HG02938 (cell line): ENCODE data around the gene MSRB3.
"Not testable (repeated sequence)": the region's sequence is repeated elsewhere in the genome, so short reads cannot be mapped to it uniquely, and the experiment has no call there.

Source experiments
- ATAC-seq: cut with Tn5 transposase; IDR thresholded peaks from one replicate; pipeline ENCODE4 v1.9.1; 2021; ENCODE audit warnings: mild to moderate bottlenecking, moderate library complexity; ENCODE audit not compliant: unreplicated experiment

MSRB3 gene

DNA sequence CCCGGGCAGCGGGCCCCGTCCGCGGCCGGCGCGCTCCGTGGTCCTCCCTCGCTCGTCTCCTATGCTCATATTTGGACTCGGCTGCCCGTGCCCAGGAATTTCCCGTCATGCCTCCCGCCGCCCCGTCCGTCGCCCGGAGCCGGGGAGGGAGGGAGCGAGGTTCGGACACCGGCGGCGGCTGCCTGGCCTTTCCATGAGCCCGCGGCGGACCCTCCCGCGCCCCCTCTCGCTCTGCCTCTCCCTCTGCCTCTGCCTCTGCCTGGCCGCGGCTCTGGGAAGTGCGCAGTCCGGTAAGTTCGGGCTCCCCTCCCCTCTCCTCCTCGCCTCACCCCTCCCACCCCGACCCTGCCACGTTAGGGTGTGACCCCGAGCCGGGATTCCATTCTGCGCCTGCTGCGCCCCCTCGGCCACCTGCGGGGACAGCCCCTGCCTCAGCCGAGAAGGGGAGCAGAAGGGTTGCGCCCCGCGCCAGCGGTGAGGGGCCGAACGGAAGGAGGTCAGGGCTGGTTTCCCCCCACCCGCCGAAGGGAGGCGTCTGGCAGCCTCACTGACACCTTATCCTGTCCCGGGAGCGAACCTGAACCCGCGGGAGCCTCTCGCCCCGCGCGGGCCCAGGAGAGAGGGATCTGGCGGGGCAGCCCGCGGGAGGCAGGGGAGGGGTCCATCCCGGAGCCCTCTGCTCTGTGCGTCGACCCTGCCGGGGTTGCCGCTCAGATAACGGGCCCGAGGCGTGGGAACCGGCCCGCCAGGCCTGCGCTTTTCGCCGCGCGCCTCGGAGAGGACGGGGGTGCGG is at the start of gene MSRB3:
Gene MSRB3, plus strand, starts transcription at position 108 of the 793 bp plus-strand sequence. CDS start 29,897 bp downstream, outside the sequence.
- ATAC-seq: peak; percentile 66

DNA sequence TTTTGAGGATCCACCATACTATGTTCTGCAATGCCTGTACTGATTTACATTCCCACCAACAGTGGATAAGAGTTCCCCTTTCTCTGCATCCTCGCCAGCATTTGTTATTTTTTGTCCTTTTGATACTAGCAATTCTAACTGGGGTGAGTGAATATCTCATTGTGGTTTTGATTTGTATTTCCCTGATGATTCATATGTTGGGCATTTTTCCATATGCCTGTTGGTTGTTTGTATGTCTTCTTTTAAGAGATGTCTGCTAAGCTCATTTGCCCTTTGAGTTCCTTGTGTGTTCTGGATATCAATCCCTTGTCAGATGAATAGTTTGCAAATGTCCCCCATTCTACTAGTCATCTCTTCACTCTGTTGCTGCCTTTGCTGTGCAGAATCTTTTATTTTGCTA is 49.0 kb upstream of the MSRB3 start:
- no peak for ATAC-seq

DNA sequence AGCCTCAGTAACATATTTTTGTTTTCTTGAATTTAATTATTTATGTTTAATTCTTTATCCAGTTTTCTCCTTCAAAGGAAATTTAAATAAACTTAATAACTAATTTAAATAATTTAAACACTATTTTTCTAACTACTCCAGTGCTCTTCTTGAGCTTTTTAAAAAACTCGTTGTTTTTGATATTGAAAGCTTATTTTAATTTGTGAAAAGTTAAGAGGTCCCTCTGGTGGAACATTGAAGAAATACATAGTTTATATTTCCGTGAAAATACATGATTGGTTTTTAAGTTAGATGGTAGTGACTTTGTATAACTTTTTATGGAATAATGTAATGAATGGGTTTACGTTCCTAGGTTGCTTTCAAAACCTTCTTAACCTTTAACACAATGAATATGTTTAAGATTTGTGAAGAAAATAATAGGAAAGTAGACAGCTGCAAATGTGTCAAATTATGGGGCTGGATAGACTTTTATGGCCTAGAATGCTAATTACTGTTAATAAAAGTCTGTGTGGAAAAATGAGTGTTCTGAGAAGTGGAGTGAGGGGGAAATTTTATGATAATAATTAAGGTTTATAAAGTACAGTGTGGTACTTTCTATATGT is 45.9 kb upstream of the MSRB3 start:
- no peak for ATAC-seq

DNA sequence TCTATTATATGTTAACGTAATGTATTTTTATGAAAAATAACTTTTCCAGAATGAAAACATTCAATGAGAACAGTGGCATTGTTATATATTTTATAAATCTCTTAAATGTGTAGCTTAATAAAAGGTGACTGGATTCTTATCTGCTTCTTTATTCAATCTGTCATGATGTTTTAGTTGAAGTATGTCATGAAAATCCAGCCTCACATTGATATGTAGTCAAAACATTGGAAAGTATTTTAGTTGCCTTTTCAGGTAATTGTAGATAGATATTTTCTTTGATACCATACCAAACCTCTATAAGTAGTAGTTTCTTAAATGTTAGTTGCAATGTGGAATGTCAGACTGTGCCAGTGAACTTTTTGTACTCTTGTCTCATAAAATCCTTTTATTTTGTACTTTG is 41.3 kb upstream of the MSRB3 start:
- ATAC-seq: no peak

DNA sequence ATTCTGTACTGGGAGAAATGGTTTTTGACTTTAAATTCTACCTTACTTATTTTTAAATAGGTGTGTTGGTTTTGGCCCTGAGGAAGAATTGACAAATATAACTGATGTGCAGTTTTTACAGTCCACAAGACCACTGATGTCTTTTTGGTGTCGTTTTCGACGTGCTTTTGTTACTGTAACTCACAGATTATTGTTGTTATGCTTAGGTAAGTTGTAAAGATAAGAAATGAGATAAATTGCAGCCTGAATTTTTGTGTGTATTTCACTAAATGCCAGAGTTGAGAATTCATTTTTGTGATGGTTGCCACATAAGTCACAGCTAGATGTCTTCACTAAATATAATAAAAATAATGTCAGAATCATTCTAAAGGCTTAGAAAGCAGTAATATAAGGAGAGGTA is 39.9 kb upstream of the MSRB3 start:
- ATAC-seq: no peak

DNA sequence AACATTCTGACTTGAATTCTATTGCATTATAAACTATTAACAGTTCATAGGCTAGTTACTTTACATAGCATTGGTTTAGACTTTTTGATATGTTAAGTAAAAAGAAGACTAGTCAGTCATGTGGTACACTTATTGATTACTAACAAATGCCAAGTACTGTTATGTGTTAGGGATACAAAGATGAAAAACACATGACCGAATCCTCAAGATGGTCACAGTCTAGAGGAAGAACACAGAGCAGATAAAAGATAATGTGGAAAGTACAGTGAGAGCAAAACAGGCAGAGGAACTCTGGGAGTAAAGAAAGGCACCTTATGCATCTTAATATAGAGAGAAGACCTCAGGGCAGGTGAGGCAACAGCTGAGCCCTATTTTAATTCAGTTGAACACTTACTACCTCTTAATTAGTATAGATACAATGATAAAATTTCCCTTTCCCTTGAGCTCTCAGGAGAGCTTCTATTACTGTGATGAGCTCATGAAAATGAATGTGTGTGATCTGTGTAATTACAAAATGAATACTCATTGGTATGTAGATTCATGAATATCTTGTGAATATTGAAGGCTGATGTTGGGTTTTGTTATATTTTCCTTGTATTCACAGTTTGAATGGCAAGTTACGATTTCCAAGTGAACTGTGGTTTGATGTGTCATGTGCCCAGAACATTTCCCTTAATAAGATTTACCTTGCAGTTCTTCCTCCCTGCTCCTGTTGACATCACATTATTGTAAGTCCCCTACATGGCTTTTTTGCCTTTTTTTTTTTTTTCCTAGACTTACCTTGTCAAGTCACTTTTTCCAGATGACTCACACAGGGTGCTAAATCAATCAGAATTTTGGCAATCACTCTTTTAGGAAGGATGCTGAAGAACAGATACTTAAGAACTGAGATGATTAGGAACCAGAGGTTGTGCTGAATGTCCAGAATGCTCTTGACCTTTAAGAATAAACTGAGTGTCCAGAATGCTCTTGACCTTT is 29.5 kb upstream of the MSRB3 start:
- ATAC-seq: no peak

DNA sequence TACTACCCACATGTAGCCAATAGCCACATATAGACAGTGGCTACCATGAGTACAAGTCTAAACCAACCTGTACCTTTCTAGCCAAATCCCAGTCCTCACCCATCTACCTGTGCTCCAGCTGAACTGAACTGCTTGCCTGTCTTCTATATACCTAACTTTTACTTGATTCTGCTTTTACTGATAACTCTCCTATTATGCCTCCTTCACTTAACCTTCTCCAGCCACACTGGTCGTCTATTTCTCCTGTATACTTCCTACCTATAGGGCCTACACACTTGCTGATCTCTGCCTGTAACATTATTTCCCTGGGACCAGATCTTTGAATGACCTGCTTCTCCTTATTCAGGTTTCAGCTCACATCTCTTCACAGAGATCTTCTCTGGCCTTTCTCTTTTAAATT is 26.0 kb upstream of the MSRB3 start:
- no peak for ATAC-seq

DNA sequence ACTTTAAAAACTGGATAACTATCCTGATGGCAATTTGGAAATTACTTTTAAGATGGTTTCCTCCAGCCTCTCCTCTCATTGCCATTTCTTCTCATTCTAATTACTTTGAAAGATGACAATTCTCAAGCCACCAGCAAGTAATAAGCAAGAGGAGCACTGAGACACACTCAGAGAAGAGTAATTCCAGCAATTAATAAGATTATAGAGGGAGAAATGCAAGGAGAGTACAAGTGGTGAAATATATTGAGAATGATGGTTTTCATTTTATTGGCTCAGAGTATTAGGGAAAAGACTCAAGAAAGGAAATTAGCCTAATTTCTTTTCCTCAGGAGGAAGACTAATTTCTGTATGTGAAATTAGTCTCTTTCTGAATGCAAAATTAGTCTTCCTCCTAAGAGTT is 20.5 kb upstream of the MSRB3 start:
- ATAC-seq: no peak

DNA sequence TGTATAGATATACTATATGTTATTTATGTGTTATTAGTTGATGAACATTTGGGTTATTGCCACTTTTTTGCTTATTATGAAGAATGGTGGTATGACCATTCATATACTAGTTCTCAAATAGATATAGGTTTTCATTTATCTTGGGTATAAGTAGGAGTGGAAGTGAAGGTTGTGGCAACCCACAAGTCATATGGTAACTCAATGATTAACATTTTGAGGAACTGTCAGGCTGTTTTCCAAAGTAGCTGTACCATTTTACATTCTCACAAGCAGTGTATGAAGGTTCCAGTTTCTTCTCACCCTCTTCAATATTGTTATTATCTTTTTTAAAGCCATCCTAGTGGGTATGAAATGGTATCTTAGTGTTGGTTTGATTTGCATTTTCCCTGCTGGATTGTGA is 19.0 kb upstream of the MSRB3 start:
- ATAC-seq: peak; percentile 73

DNA sequence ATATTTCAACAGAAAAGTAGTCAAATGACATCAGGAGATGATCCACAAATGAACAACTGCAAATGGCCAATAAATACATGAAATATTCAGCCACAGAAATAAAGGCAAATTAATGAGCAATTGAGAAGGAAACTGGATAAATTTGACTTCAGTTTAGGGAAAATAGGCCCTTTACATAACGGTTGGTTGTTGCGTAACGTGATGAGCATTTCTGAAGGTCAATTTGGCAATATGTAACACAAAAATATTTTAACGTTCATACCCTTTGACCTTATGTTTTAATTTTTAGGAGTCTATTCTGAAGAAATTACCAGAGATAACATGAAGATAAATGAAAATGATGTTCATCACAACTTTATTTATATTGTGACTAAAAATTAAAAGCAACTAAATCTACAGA is 14.7 kb upstream of the MSRB3 start:
- ATAC-seq: no peak

DNA sequence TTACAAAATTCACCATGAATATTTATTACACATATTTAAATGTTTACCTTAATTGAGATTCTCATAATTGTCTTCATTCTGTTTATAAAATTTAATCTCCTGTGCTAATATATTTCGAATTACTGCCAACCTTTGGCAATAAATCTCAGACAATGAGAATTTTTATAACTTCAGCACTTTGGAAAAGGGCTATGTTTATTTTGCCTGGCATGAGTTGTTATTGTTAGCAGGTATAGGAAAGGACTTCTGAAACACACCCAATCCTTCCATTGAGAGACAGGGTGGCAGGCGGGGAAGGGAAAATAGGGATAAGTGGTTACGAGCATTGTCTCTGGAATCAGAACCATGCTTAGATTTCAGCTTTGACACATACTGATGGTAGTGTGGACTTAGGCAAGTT is 12.1 kb upstream of the MSRB3 start:
- ATAC-seq: no peak

DNA sequence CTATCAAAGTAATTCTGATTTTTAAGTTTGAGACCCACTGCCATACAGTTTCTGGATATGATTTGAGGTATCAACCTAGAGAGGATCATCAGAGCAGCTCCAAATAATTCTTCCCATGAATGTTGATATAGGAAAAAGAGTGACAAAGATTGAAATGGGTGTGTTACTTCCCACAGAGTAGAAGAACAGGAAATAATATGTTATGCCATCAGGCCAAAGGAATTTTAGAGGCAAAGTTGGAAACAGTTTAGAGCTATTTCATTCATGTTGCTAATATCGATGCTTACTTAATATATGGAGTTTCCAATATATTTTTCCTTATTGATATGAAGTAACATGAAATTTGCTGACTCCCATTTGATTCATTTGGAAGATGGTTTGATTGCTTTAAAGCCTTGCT is 8.9 kb upstream of the MSRB3 start:
- ATAC-seq: no peak

DNA sequence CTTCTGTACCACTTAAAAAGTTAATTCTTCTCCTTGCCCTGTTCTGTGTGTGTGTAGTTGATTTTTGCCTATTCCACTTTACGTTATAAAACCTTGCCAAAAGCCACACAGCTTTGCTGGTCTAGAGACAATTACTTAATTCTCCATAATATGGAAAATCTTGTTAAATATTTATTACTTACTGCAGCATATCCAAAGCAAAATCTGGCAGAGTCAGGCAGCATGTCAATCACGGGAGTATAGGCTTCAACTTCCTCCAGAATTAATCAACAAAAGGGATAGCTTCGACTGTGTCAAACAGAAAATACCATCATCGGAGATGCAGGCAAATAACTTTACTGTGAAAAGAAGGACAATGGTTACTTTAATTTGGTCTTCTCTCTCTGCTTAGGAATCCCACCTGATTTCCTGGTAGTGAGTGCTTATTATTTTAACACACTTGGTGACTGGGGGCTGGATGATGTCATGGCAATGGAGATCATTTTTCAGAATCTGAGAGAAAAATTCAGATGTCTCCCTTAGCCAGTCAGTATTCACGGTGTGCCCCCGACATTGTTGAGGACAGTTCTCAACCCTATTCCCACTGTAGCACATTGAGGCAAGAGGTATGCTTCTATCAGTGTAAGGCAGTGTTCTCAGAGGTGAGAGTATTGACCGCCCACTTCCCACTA is 3.7 kb upstream of the MSRB3 start:
- ATAC-seq: no peak

DNA sequence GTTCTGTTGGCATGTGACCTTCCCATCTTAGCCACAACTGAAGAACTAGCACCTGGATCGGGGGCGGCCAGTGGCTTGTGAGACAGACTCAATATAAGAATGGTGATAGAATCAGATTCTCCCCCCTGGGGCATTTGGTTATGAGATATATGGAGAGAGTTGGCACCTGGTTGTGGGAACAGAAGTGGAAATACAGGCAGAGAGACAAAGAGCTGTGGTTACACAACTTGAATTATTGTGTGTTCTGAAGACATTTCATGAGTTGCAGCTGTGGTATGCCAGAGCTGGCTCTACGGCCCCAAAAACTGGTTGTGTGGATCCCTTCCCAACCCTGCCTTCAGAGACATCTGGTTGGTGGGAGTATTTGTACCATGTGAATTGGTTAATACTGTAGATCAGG is 2.9 kb upstream of the MSRB3 start:
- ATAC-seq: no peak

DNA sequence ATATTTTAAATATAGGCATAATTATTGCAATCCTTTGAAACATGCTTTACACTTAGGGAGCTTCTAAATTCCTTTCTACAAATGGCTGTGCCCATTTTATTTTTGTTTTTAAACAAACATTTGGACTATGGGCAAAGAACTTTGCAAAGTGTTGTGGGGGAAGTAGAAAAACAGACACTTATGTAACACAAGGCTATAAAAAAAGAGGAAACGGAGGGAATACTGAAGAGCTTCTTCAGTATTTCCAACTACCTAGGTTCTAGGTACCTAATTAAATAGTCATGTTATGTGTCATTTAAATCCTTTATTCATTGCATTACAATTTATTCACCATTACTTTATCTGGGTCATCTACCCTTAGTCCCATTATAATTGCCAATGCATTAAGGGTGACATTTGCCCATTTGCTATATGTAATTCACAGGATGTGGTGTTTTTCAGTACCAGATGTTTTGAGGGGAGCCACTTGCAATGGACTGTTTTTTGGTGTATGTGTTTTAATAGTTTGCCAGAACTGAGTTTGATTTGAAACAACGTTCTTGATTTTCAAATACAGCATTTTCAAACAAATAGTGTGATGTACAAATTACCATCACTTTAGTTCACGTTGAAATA is 1.5 kb upstream of the MSRB3 start:
- no peak for ATAC-seq

DNA sequence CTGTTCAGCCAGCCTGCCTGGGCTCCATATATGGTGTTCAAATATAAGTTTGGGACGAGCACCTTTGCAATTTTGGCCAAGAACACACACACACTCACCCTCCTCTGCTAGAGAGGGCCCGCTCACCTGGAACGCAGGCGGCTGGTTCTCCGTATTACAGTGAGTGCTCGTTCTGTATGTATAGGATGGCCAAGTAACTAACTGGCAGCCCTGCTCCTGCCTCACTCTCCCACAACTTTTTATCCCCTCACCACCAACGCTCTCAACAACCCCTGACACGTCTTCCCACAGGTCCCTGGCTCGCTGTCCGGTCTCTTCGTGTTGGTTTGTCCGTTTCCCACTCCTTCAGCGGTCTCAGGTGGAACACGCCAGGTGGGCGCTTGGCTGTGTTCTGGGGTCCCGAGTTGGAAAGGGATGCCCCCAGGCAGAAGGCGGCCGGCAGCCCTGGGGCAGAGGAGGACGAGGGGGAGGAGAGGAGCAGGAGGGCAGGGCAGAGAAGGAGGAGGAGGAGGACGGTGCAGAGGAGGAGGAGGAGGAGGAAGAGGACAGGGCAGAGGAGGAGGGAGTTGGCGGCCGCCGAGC is 398 bp upstream of the MSRB3 start:
- ATAC-seq: no peak

DNA sequence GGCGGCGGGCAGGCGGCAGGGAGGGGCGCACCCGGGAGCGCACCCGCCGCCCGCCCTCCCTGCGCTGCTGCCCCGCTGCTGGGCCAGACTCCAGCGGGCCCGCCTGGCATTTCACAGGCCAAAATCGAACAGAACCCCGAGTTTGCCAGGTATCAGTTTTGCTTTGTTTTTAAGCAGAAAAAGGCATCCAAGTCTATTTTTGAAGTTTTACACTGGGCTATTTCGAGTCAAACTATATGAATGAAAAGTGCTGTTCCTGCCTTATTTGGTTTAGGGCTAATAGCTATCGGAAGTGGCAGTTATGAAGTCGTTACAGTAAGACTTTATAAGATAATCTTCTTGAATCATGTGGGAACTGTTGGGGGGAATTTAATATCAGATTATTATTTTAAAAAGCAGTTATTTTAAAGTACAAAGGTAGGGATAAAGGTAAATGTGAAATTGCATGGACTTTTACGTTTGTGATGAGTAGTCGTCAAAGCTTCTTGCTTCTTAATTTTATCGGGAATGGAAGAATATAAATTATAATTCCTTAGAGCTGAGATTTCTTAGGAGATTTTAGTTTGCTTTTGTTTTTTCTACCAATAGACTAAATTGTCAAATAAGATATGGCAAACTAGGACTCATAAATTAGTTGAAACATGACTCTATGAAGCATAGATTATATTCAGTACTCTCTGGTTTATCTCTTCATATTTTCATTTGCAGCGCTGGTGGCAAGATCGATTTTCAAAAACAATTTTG is 1.1 kb downstream of the MSRB3 start:
- peak; percentile 23 for ATAC-seq

DNA sequence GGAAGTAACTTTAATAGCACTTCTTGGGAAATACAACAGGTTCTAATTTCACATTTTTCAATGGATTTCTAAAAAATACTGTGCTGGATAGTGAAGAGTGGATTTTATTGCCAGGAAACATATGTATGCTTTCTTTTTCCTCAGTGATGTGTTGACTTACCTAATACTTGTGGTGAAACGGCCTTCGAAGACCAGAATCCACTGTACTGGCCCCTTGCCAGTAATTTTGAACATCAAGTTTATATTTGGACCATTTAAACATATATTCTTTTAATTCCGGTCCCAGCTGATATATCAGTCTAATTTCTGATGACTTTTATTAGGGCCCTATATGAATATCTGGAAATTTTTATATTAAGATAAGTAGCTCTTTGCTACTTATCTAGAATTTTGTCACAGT is 1.8 kb downstream of the MSRB3 start:
- ATAC-seq: no peak

DNA sequence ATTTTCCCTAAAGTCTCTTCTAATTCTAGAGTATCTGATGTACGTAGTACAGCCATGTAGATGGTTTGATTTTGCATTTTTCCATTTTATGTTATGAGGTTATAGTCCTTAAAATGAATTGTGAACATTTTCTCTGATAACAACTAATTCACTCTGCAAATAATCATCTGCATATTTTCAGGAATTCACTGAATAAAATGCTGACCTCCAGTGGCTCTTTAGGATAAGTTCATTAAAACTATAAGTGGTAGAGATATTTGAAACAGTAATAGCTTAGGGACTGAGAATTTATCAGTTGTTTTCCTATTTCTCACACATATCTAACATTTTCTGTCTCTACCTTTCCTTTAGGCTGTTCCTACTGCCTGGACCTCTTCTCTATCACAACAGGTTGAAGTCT is 4.4 kb downstream of the MSRB3 start:
- ATAC-seq: no peak

DNA sequence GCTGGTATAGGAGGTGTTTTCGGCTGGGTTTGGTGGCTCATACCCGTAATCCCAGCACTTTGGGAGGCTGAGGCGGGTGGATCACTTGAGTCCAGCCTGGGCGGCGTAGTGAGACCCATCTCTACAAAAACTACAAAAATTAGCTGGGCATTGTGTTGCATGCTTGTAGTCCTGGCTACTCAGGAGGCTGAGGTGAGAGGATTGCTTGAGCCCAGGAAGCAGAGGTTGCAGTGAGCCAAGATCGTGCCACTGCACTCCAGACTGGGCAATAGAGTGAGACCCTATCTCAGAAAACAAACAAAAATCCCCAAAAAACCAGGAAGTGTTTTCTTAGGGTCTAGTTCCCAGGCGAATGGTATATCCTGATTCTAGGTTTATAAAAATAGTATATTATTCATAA is 7.0 kb downstream of the MSRB3 start:
- not testable (repeated sequence) for ATAC-seq
